GM21526 (cell line): Measurements from ENCODE around the gene LAMA2.

ENCODE experiments used
- ATAC-seq: cut with Tn5 transposase; IDR thresholded peaks from one replicate; pipeline ENCODE4 v1.9.1; 2021; ENCODE audit warnings: moderate library complexity; ENCODE audit not compliant: unreplicated experiment, low FRiP score

LAMA2 gene

GRCh38 chr6:129416337-129416990 lies 533.5 kb downstream of the LAMA2 start:
- ATAC-seq, result no peak

- ATAC-seq, result no peak
Measured at GRCh38 chr6:129417416-129418086, 534.6 kb downstream of the LAMA2 start.

GRCh38 chr6:129419324-129419723 lies 536.4 kb downstream of the LAMA2 start:
- no peak for ATAC-seq

GRCh38 chr6:129426343-129426742 lies 543.4 kb downstream of the LAMA2 start:
- ATAC-seq, result no peak

GRCh38 chr6:129429956-129430355 lies 547.0 kb downstream of the LAMA2 start:
- ATAC-seq, result no peak

GRCh38 chr6:129432738-129433137 lies 549.8 kb downstream of the LAMA2 start:
- ATAC-seq, result no peak

GRCh38 chr6:129434091-129434490 lies 551.2 kb downstream of the LAMA2 start:
- no peak for ATAC-seq

GRCh38 chr6:129440691-129441090 lies 557.8 kb downstream of the LAMA2 start:
- no peak for ATAC-seq

- no peak for ATAC-seq
Measured at GRCh38 chr6:129444683-129445082, 561.7 kb downstream of the LAMA2 start.

- no peak for ATAC-seq
Measured at GRCh38 chr6:129446272-129447197, 563.6 kb downstream of the LAMA2 start.

GRCh38 chr6:129447198-129447565 lies 564.2 kb downstream of the LAMA2 start:
- no peak for ATAC-seq

- ATAC-seq, result peak; percentile 100
Measured at GRCh38 chr6:129448965-129449364, 566.0 kb downstream of the LAMA2 start.

GRCh38 chr6:129451187-129451586 lies 568.2 kb downstream of the LAMA2 start:
- ATAC-seq, result no peak

GRCh38 chr6:129453073-129453472 lies 570.1 kb downstream of the LAMA2 start:
- no peak for ATAC-seq

- no peak for ATAC-seq
Measured at GRCh38 chr6:129454488-129454887, 571.5 kb downstream of the LAMA2 start.

GRCh38 chr6:129455126-129455769 lies 572.3 kb downstream of the LAMA2 start:
- no peak for ATAC-seq

- ATAC-seq, result no peak
Measured at GRCh38 chr6:129460221-129460620, 577.3 kb downstream of the LAMA2 start.

GRCh38 chr6:129469070-129469662 lies 586.2 kb downstream of the LAMA2 start:
- ATAC-seq, result no peak

GRCh38 chr6:129472239-129472638 lies 589.3 kb downstream of the LAMA2 start:
- no peak for ATAC-seq

- ATAC-seq, result no peak
Measured at GRCh38 chr6:129473546-129473945, 590.6 kb downstream of the LAMA2 start.
